Adrenal gland (tissue), 5 donors: ENCODE data around the gene TRPV3.
"Not testable (repeated sequence)": the region's sequence is repeated elsewhere in the genome, so short reads cannot be mapped to it uniquely, and the experiment has no call there.

Experiments
- POLR2A ChIP-seq, 2 donors: fragments of 450-650 bp; IDR thresholded peaks; one replicate each; pipeline ENCODE4 v1.6.1; 2017; ENCODE audit warnings: antibody characterized with exemption in 2 of 2, mild to moderate bottlenecking in 2 of 2, moderate library complexity in 1 of 2
- TF ChIP-seq, protein P1 (sequence below), 6 experiments: fragments of 450-650 bp in 4 of 6; fragments of 200-600 bp in 2 of 6; sonication (generic) in 1 of 6; IDR thresholded peaks; 1 replicate in 5 of 6; 2 replicates in 1 of 6; pipeline versions ENCODE4 v1.5.1 to v1.8.0; 2016 to 2021; ENCODE audit warnings: antibody characterized with exemption in 6 of 6, mild to moderate bottlenecking in 2 of 6, moderate library complexity in 1 of 6
- donor health status: DM: no; HTN: no; CAD: no.

GRCh38 chr17:3578667-3579066, 21.1 kb upstream of the TRPV3 start:
- TF ChIP-seq, protein P1, sequence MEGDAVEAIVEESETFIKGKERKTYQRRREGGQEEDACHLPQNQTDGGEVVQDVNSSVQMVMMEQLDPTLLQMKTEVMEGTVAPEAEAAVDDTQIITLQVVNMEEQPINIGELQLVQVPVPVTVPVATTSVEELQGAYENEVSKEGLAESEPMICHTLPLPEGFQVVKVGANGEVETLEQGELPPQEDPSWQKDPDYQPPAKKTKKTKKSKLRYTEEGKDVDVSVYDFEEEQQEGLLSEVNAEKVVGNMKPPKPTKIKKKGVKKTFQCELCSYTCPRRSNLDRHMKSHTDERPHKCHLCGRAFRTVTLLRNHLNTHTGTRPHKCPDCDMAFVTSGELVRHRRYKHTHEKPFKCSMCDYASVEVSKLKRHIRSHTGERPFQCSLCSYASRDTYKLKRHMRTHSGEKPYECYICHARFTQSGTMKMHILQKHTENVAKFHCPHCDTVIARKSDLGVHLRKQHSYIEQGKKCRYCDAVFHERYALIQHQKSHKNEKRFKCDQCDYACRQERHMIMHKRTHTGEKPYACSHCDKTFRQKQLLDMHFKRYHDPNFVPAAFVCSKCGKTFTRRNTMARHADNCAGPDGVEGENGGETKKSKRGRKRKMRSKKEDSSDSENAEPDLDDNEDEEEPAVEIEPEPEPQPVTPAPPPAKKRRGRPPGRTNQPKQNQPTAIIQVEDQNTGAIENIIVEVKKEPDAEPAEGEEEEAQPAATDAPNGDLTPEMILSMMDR (IDR thresholded peaks at IDR 0.05) = not testable (repeated sequence)
- not testable (repeated sequence) for TF ChIP-seq POLR2A (IDR thresholded peaks at IDR 0.05)
